Activated CD8-positive, alpha-beta T cell treated with anti-CD3 and anti-CD28 coated beads, Interleukin-2, amount 10 ng/mL, durations not matched to agents 7 days and 5 days (primary cell): Measurements from ENCODE around the gene RAP2A. TPM values are rescaled to one million over a fixed set of nuclear protein-coding genes. Genes with fewer than 3 reads are reported as not detected.

ENCODE experiments used
- ATAC-seq: fragments of 150-1000 bp; cut with Tn5 transposase; one replicate; pipeline ENCODE4 v1.10.0; 2021; ENCODE audit warnings: moderate library complexity
- CTCF ChIA-PET: fragments of 350-600 bp; sonication (Branson Sonifier 250); formaldehyde crosslinking; loops from one replicate; lab custom pipeline; 2021; ENCODE audit warnings: antibody characterized with exemption; lab: Charles Lee
- POLR2A ChIA-PET: fragments of 350-600 bp; sonication (Branson Sonifier 250); formaldehyde crosslinking; loops from one replicate; lab custom pipeline; 2021; ENCODE audit warnings: antibody characterized with exemption; lab: Charles Lee
- DNase-seq: peaks from one replicate; pipeline ENCODE4 v3.0.0-alpha.2; 2020
- H3K27ac Mint-ChIP-seq: one replicate; pipeline ENCODE4 v1.8.0; 2021; ENCODE audit warnings: mild to moderate bottlenecking, mixed read lengths
- H3K27me3 Mint-ChIP-seq: one replicate; pipeline ENCODE4 v1.8.0; 2021; ENCODE audit warnings: low read depth, mixed read lengths
- H3K36me3 Mint-ChIP-seq: one replicate; pipeline ENCODE4 v1.8.0; 2021; ENCODE audit warnings: low read depth, mixed read lengths
- H3K4me1 Mint-ChIP-seq: one replicate; pipeline ENCODE4 v1.8.0; 2021; ENCODE audit warnings: low read depth, mixed read lengths
- H3K4me3 Mint-ChIP-seq: one replicate; pipeline ENCODE4 v1.8.0; 2021; ENCODE audit warnings: mild to moderate bottlenecking, mixed read lengths
- H3K9me3 Mint-ChIP-seq: one replicate; pipeline ENCODE4 v1.8.0; 2022; ENCODE audit warnings: mixed read lengths; ENCODE audit not compliant: insufficient read depth
- total RNA-seq, 2 experiments: library from RNA; stranded (reverse); gene quantifications; one replicate each; pipeline ENCODE4 v1.2.3, GENCODE V29; 2021

Gene RAP2A
- total RNA-seq, 2 experiments from 2014 or later, result 29.7 to 29.8 TPM

DNA sequence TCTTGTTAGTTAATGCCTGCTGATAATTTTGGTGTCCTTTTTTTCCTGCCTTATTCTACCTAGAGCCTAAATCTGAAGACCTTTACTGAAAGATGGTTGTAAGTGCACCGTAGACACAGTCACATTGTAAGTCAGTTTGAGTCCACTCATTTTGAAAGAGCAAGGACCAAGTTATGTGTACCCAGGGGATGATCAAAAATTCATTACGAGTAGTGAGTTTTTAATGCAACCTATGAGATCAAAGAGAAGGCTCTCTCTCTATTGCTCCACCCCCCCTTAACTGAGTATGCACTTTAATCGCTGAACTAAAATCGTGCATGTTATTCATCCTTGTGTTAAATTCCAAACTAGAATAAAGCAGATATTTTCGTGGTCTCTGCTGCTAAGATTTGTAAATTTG, 1.8 kb downstream of the RAP2A start:
- peak overlapping the region; percentile 98 for H3K4me3 Mint-ChIP-seq
- H3K27ac Mint-ChIP-seq, result peak overlapping the region; percentile 58
- ATAC-seq, result no peak
- H3K4me1 Mint-ChIP-seq, result peaks cover 29% of the 10 kb centered on the region
- peaks cover 11% of the 10 kb centered on the region for H3K36me3 Mint-ChIP-seq
- H3K27me3 Mint-ChIP-seq, result no peaks in the 10 kb centered on the region
- no peak for DNase-seq
- ChIA-PET CTCF (no interaction called here), POLR2A (interaction anchor here (1.0 kb wide), 1 partner anchor 1372 kb away, joined by 4 read pairs; no protein-coding TSS in a partner anchor)
- H3K9me3 Mint-ChIP-seq, result no peaks in the 10 kb centered on the region

DNA sequence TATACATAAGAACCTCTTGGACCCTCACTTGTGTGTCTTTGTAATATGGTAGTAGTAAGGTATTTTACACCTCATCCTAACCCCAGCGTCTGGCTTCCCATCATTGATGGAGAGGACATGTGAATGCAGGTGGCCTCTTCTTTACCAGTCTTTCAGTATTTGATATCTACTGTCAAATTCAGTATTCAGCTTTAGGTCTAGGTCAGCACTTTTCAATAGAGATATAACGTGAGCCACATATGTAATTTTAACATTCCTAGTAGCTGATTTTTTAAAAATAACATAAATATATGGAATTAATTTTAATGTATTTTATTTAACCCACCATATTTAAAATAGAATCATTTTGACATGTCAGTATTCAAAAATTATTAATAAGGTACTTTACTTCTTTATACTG, 2.9 kb downstream of the RAP2A start:
- H3K4me1 Mint-ChIP-seq, result peaks cover 22% of the 10 kb centered on the region
- no peaks in the 10 kb centered on the region for H3K9me3 Mint-ChIP-seq
- DNase-seq (no peak), ATAC-seq (no peak)
- no peaks in the 10 kb centered on the region for H3K27me3 Mint-ChIP-seq
- ChIA-PET CTCF (no interaction called here), POLR2A (no interaction called here)
- no peak overlapping the region for H3K4me3 Mint-ChIP-seq
- H3K27ac Mint-ChIP-seq, result no peak overlapping the region
- H3K36me3 Mint-ChIP-seq, result peaks cover 11% of the 10 kb centered on the region

DNA sequence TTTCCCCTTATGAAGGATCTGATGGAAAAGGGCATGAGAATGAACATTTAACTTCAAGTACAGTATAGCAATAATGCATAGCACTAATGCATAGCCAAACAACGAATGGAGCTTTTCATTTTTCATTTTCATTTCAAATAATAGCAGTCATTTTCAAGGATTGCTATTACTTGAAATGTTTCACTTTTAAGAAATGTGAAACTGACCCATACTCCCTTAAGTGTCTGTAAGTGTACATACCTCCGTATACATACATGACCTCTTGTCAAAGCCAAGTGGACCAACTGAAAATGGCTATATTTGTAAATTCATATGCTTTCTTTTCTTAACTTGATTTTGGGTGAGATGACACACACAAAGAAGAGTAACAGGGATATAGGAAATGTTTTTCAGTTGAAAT, 3.8 kb downstream of the RAP2A start:
- Mint-ChIP-seq H3K4me3 (no peak overlapping the region), H3K27ac (no peak overlapping the region), H3K4me1 (peaks cover 15% of the 10 kb centered on the region), H3K9me3 (no peaks in the 10 kb centered on the region), H3K27me3 (no peaks in the 10 kb centered on the region), H3K36me3 (peaks cover 13% of the 10 kb centered on the region)
- ATAC-seq (no peak), DNase-seq (no peak)
- CTCF ChIA-PET, result interaction anchor here (0.6 to 1.1 kb wide), 3 partner anchors 11 to 419 kb away, joined by 3 to 4 read pairs (median 3); no protein-coding TSS in a partner anchor
- POLR2A ChIA-PET, result no interaction called here

DNA sequence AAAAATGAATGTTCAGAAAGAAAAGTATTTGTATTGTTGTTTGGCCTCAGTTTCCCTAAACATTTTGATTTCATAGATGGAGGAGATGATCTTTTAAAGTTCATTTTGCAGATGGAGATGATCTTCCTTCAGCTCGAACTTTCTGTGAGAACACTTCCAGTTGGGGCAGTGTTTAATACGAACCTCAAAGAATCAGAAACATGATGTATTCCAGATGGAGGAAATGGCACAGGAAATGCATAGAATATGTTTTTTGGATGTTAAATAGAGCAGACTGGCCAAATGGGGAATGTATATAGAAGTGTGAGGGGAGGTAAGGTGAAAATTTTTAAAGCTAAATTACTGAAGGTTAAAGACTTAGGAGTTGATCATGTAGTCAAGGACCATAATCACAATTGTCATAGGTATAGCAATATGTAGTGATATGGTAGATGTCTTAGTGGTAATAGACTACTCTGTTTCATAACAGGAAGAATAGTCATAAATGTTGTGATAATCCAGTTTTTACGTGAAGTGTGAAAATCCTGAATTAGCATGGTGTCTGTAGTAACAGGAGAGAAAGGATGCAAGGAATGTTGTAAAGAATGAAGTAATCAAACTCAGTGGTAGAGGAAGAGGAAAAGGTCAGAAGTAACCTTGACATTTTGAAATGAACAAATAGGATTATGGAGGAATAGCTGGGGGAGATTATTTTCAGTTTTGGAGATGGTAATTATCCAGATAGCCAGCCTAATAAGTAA, 5.1 kb downstream of the RAP2A start:
- Mint-ChIP-seq H3K27ac (no peak overlapping the region), H3K36me3 (peaks cover 16% of the 10 kb centered on the region), H3K27me3 (no peaks in the 10 kb centered on the region), H3K4me1 (peaks cover 15% of the 10 kb centered on the region), H3K9me3 (no peaks in the 10 kb centered on the region), H3K4me3 (no peak overlapping the region)
- ChIA-PET CTCF (interaction anchor here (1.1 to 1.3 kb wide), 2 partner anchors 17 to 21 kb away, joined by 3 to 4 read pairs; no protein-coding TSS in a partner anchor), POLR2A (no interaction called here)
- ATAC-seq (no peak), DNase-seq (no peak)

DNA sequence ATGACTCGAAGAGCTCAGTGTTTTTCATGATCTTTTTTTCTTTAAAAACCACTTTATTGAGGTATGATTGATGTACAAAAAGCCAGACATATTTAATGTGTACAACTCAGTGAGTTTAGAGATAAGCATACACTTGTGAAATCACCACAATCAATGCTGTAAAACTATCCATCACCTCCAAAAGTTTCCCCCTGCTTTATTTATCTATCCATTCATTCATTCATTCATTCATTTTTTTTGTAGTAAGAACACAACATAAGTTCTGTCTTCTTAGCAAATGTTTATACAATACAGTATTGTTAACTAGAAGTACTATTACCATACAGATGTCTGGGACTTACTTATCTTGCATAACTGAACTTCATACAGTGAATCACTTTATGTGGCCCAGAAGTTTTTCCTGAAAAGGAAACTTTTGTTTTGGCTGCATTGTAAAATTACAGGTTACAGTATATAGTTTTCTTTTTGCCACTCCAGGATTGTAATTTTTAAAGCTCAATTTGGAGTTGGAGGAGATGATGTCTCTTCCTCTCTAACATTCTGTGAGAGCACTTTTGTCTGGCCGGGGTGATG, 6.7 kb downstream of the RAP2A start:
- Mint-ChIP-seq H3K27me3 (no peaks in the 10 kb centered on the region), H3K4me1 (peaks cover 12% of the 10 kb centered on the region), H3K9me3 (no peaks in the 10 kb centered on the region), H3K36me3 (peaks cover 21% of the 10 kb centered on the region), H3K4me3 (no peak overlapping the region), H3K27ac (no peak overlapping the region)
- ChIA-PET CTCF (no interaction called here), POLR2A (no interaction called here)
- no peak for ATAC-seq
- DNase-seq, result no peak

DNA sequence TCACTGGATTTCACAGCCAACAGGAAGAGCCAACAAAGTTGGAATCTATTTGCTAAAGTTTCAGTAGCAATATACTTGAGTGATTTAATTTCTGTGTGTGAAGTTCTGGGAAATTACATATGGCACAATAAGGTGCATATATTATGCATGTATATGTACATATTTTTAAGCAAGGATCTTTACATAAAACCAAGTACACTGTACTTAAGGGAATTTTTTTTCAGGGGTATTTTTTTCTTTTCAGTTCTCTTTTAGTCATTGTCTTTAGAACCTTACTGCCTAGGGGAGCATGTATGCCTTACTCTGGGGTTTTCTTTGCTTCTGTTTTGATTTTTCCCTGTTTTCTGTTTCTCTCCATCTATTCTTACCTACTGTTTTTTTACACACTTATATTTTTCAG, 7.4 kb downstream of the RAP2A start:
- Mint-ChIP-seq H3K27me3 (no peaks in the 10 kb centered on the region), H3K36me3 (peaks cover 19% of the 10 kb centered on the region), H3K4me1 (peaks cover 5% of the 10 kb centered on the region), H3K4me3 (no peak overlapping the region), H3K27ac (no peak overlapping the region), H3K9me3 (no peaks in the 10 kb centered on the region)
- ChIA-PET POLR2A (no interaction called here), CTCF (no interaction called here)
- ATAC-seq (no peak), DNase-seq (no peak)

DNA sequence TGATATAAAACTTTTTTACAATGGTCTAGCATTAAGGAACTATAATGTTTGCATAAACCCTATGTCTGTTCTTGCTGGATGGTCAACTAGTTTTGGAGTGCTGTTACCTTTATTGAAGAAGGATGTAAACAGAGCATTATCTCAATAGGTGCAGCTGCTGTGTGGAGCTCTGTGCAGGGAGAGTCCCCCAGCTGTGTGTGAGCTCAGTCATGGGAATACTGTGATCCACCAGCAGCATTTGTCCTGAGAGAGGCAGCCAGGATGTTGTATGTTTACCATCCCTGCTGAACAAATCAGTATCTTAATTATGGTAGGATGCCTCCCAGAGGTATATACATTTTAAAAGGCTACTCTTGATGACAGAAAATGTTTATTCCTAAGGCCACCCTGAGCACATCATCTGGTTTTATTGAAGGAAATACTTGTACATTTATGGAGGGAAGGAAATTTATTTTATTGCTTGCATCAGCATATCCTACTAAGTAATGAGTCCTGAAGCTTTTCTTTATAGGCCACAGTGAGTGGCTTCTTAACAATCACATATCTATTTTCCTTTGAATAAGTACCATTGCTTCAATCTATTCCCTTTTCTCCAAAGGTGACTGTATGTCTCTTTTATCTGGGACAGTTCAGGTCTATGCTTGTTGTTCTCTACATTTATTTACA, 11.7 kb downstream of the RAP2A start:
- no peaks in the 10 kb centered on the region for H3K27me3 Mint-ChIP-seq
- CTCF ChIA-PET, result interaction anchor here (1.6 to 1.8 kb wide), 2 partner anchors 13 kb away, joined by 3 to 5 read pairs; no protein-coding TSS in a partner anchor
- DNase-seq (no peak), ATAC-seq (no peak)
- H3K4me1 Mint-ChIP-seq, result no peaks in the 10 kb centered on the region
- no peak overlapping the region for H3K27ac Mint-ChIP-seq
- no peaks in the 10 kb centered on the region for H3K9me3 Mint-ChIP-seq
- POLR2A ChIA-PET, result no interaction called here
- peaks cover 17% of the 10 kb centered on the region for H3K36me3 Mint-ChIP-seq
- H3K4me3 Mint-ChIP-seq, result no peak overlapping the region

DNA sequence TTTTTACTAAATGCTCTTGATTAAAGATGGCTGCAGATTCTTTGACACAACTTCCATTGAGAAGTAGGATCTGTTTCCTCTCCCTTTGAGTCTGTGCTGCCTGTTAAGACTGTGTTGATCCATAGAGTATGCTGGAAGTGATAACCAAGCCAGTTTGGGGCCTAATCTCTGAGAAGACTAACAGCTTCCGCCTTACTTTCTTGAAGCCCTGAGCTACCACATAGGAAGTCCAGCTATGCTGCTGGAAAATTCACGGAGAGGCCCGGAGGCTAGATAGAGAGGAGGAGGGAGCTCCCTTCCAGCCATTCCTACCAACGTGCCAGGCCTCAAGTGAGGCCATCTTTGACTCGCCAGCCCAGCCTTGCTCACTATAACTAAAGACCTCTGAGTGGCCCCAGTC, 12.5 kb downstream of the RAP2A start:
- ChIA-PET CTCF (interaction anchor here (1.6 to 1.8 kb wide), 2 partner anchors 12 to 14 kb away, joined by 3 to 5 read pairs; no protein-coding TSS in a partner anchor), POLR2A (no interaction called here)
- no peak for DNase-seq
- Mint-ChIP-seq H3K27ac (no peak overlapping the region), H3K4me3 (no peak overlapping the region), H3K36me3 (peaks cover 18% of the 10 kb centered on the region), H3K27me3 (no peaks in the 10 kb centered on the region), H3K9me3 (no peaks in the 10 kb centered on the region), H3K4me1 (no peaks in the 10 kb centered on the region)
- ATAC-seq, result no peak

DNA sequence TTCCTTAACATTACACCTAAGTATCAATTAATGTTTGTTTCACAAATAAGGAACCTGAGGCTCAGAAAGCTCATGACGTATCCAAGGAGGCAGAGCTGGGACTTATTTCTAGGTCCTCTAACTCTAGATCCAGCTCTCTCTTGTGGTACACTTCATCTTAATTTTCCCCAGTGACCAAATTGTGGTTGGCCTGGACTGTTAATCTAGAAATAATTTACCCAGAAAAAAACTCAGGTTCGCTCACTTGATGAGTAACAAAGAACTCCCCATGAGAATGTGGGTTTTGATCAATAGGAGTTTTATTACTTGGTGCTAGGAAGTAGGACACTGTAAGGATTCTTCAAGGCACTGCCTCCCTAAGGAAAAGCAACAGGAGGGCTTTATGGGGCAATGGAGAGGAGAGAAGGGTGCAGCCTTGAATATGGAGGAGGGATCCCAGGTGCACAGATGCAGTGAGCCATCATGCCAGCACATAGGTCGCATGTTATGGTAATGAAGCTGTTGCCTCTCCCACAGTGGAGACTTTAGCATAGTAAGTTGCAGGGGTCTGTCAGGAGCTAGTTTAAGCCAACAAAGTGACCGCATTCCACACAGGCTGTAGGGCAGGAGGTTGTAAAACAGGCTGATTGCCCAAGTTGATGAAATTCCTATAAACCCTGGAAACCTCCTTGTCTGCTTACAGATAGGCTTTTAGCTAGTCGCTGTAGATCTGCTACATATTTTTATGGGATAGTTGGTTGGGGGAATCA, 14.7 kb downstream of the RAP2A start:
- Mint-ChIP-seq H3K27ac (no peak overlapping the region), H3K9me3 (no peaks in the 10 kb centered on the region), H3K36me3 (peaks cover 21% of the 10 kb centered on the region), H3K4me3 (no peak overlapping the region), H3K4me1 (no peaks in the 10 kb centered on the region), H3K27me3 (no peaks in the 10 kb centered on the region)
- ChIA-PET POLR2A (interaction anchor here (1.5 kb wide), 1 partner anchor 15 kb away, joined by 5 read pairs; the partner anchor contains the start of gene RAP2A), CTCF (interaction anchor here (0.8 kb wide), 1 partner anchor 11 kb away, joined by 3 read pairs; no protein-coding TSS in a partner anchor)
- no peak for ATAC-seq
- DNase-seq, result no peak

DNA sequence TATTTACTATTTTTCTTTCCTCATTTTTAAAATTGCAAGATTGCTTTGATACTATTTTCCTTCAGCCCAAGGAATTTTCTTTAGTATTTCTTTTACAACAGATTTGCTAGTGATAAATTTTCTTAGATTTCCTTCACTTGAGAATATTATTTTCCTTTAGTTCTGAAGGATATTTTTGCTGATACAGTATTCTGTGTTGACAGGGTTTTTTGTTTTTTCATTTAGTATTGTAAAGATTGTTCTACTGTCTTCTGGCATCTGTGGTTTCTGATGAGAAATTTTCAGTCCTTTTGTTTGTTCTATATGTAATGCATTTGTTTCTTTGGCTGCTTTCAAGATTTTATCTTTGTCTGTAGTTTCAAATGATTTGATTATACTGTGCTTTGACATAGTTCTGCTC, 20.7 kb downstream of the RAP2A start:
- no peak overlapping the region for H3K27ac Mint-ChIP-seq
- no peak for DNase-seq
- H3K9me3 Mint-ChIP-seq, result peaks cover 4% of the 10 kb centered on the region
- peaks cover 14% of the 10 kb centered on the region for H3K4me1 Mint-ChIP-seq
- H3K4me3 Mint-ChIP-seq, result no peak overlapping the region
- H3K27me3 Mint-ChIP-seq, result no peaks in the 10 kb centered on the region
- CTCF ChIA-PET, result no interaction called here
- POLR2A ChIA-PET, result no interaction called here
- ATAC-seq, result no peak
- H3K36me3 Mint-ChIP-seq, result peaks cover 26% of the 10 kb centered on the region

DNA sequence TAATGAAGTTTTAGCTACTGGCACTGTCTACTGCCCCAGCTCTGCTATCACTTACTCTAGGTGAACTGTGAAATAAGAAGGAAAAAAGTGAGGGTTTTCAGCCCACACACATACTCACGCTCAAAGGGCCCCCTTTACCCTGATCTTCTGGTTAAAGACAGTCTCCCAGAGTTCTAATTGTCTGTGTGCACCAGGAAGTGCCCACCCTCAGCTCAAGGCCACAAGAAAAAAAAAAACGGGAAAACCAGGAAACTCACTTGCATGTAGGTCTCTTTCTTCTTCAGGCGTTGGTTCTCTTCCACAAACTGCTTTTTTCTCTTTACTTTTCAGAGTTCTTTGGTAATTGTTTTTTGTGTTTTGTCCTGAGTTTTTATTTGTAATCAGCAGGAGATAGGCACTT, 22.1 kb downstream of the RAP2A start:
- ChIA-PET POLR2A (no interaction called here), CTCF (interaction anchor here (1.3 kb wide), 1 partner anchor 16 kb away, joined by 3 read pairs; no protein-coding TSS in a partner anchor)
- no peak overlapping the region for H3K4me3 Mint-ChIP-seq
- no peak for ATAC-seq
- peaks cover 27% of the 10 kb centered on the region for H3K4me1 Mint-ChIP-seq
- H3K9me3 Mint-ChIP-seq, result peaks cover 4% of the 10 kb centered on the region
- no peak overlapping the region for H3K27ac Mint-ChIP-seq
- H3K36me3 Mint-ChIP-seq, result peaks cover 26% of the 10 kb centered on the region
- H3K27me3 Mint-ChIP-seq, result no peaks in the 10 kb centered on the region
- no peak for DNase-seq
